ENCODE measurements around the gene HOXA10. TPM values are rescaled to one million over a fixed set of nuclear protein-coding genes. Genes with fewer than 3 reads are reported as not detected.

The HOXA10 gene
- total RNA-seq (2022; extraction: Qiagen RNA extraction), result 6.8 to 7.8 TPM (median 7.7 TPM) in 5 replicates

GRCh38 chr7:27173956-27174873, at the start of gene HOXA10:
HOXA10 (minus strand) TSS chr7:27174320; CDS start chr7:27174306, 14 bp downstream.

GRCh38 chr7:27199849-27200760, 26.0 kb upstream of the HOXA10 start, which contains the start of gene HOXA13:
HOXA13 (minus strand) TSS chr7:27200091; CDS start chr7:27200077, 14 bp downstream.

GRCh38 chr7:27185013-27185853, 11.1 kb upstream of the HOXA10 start, which contains the start of gene HOXA11:
HOXA11 (minus strand) TSS chr7:27185232; CDS start chr7:27185144, 88 bp downstream.

GRCh38 chr7:27165089-27165995, 8.8 kb downstream of the HOXA10 start, which contains the start of gene HOXA9:
HOXA9 (minus strand) TSS chr7:27165537; CDS start chr7:27165457, 80 bp downstream.

DNA sequence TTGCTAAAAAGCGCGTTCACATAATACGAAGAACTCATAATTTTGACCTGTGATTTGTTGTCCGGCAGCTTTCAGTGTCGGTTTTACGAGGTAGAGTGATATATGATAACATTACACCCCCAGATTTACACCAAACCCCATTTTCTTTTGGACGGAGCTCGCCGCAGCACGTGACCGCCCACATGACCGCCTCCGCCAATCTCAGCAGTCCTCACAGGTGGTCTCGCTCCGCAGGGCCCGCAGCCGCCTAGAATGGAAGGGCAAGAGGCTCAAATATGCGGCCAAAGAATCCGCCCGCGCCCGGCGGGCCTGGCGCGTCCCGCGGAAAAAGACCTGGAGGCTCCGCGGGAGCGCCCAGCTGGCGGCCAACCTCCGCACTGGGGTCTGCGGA, 17.6 kb downstream of the HOXA10 start, which contains the start of gene HOXA7:
TSS of gene HOXA7 (minus strand) at position 168 of the 391 bp plus-strand sequence. CDS start at position 38, 130 bp downstream.

DNA sequence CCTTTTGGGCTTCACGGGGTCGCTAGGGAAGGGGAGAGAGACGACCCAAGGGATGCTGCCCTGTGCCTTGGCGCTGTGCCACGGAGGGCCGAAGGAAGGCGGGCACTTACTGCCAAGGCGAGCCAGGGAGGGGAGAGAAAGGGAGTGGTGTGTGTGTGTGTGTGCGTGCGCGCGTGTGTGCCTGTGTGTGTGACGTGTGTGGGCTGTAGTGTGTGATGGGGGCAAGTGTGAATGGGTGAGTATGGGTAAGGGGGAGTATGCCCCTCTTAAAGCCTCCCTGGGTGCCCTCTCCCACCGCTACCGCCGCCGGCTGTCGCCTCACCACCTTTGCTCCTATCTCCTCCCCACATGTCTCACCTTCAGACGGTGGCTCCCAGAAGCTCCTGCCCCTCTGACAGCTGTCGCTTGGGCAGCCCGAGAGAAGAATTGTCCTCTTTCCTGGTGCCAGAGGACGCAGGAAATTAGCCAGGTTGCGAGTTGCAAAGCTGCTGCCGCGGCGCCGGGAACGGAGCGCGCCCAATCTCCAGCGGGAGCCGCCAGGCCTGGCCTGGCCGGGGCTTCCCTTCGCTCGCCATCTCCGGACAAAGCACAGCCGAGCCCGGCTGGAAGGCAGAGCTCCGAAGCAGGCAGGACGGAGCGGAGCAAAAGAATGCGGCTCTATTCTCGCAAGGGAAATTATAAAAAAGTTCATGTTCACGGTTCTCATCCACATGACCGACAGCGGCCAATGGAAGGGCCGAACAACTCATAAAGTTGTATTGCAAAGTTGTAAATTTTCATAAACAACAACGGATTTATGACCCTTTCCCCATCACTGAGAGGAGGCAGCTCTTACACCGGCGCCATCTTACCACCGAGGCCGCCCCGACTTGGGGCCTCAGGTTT, 21.9 kb downstream of the HOXA10 start, which contains the start of gene HOXA3:
TSS of gene HOXA3 (minus strand) at position 653 of the 885 bp plus-strand sequence. CDS start 41,943 bp downstream, outside the sequence.

GRCh38 chr7:27147199-27148030, 26.7 kb downstream of the HOXA10 start, which contains the start of gene HOXA6:
HOXA6 (minus strand) TSS chr7:27147774; CDS start chr7:27147749, 25 bp downstream.

GRCh38 chr7:27143023-27143949, 30.8 kb downstream of the HOXA10 start, which contains the start of gene HOXA5:
HOXA5 (minus strand) TSS chr7:27143681; CDS start chr7:27143607, 74 bp downstream.

DNA sequence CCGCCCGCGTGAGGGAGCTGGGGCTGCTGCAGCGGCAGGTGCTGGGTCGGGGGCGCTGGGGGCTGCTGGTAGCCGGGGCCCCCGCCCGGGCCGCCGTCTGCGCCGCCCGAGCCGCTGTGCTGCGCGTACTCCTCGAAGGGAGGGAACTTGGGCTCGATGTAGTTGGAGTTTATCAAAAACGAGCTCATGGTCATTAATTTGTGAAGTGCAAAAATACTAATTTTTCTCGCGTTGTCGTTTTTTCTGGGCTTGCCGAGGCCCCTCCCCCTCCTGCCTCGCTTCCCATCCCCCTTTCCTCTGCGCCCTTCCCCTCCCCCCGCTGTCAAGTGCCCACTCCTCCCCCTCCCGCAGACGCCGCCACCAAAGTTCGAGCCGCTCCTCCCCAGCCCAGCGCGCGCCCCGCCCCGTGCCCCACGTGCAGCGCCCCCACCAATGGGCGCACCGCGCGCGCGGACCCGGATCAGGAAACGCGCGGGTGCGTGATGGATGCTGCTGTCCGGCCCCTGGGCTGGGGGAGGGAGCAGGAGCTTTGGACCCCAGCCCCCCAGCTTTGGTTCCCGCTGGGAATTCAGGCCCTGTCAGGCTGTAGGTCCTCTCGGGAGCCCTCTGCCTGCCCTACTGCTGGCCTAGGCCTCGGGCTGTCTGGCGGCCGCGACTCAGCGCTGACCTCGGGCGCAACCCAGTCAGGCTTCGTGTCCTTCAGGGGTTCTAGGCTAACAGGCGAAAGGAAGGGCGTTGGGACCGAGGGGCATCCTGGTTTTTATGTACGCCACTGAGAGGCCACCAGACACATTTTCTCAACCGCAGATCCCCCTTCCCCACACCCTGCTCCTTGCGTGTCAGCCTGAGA, 43.4 kb downstream of the HOXA10 start, which contains the start of gene HOXA4:
TSS of gene HOXA4 (minus strand) at position 218 of the 850 bp plus-strand sequence. CDS start at position 194, 24 bp downstream.

Other genes with a start within 250 kb of the HOXA10 start
- gene HOXA1, start 78.3 kb downstream of the HOXA10 start, total RNA-seq (2022; extraction: Qiagen RNA extraction), result 2.5 to 3.4 TPM (median 3.0 TPM) in 5 replicates
- 0.66 to 0.89 TPM (median 0.83 TPM) in 5 replicates for gene HOXA2, start 71.6 kb downstream of the HOXA10 start, total RNA-seq (2022; extraction: Qiagen RNA extraction)
- gene HOXA4, start 43.6 kb downstream of the HOXA10 start, total RNA-seq (2022; extraction: Qiagen RNA extraction), result 1.3 to 2.2 TPM (median 1.8 TPM) in 5 replicates
- 3.4 to 6.8 TPM (median 5.8 TPM) in 5 replicates for gene HOXA5, start 30.6 kb downstream of the HOXA10 start, total RNA-seq (2022; extraction: Qiagen RNA extraction)
- gene HOXA6, start 26.5 kb downstream of the HOXA10 start, total RNA-seq (2022; extraction: Qiagen RNA extraction), result 0.74 to 1.8 TPM (median 1.6 TPM) in 5 replicates
- 4.0 to 6.9 TPM (median 6.0 TPM) in 5 replicates for gene HOXA3, start 21.7 kb downstream of the HOXA10 start, total RNA-seq (2022; extraction: Qiagen RNA extraction)
- gene HOXA7, start 17.6 kb downstream of the HOXA10 start, total RNA-seq (2022; extraction: Qiagen RNA extraction), result 4.1 to 5.5 TPM (median 5.0 TPM) in 5 replicates
- gene HOXA9, start 8.8 kb downstream of the HOXA10 start, total RNA-seq (2022; extraction: Qiagen RNA extraction), result 0.41 to 1.4 TPM (median 0.73 TPM) in 5 replicates
- 0.45 to 0.89 TPM (median 0.52 TPM) in 5 replicates for gene HOXA11, start 10.9 kb upstream of the HOXA10 start, total RNA-seq (2022; extraction: Qiagen RNA extraction)
- 1.7 to 2.2 TPM (median 2.1 TPM) in 5 replicates for gene HOXA13, start 25.8 kb upstream of the HOXA10 start, total RNA-seq (2022; extraction: Qiagen RNA extraction)
- 0.07 to 0.21 TPM (median 0.14 TPM) in 5 replicates for gene EVX1, start 68.5 kb upstream of the HOXA10 start, total RNA-seq (2022; extraction: Qiagen RNA extraction)

Measured in A549 treated with Mapracorat at 1 μM for 4 hours (cell line).